Limb (tissue), 2 donors: ENCODE measurements around the gene GTF2A2.

ENCODE experiments used
- DNase-seq, 2 donors: peaks; one replicate each; pipeline ENCODE4 v3.0.0-alpha.2; 2016; ENCODE audit errors: extremely low spot score in 2 of 2

Gene GTF2A2

DNA sequence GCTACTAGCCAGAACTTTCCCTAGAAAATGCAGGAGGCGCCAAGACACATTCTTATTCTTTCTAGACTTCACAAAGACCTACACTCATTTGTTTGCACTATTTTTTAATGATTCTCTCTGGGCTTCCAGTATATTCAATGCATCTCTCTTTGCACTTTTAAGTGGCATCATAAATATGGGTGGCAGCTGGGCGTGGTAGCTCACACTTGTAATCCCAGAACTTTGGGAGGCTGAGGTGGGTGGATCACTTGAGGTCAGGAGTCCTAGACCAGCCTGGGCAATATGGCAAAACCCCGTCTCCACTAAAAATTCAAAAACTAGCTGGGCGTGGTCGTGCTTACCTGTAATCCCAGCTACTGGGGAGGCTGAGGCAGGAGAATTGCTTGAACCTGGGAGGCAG, 51.3 kb downstream of the GTF2A2 start:
- no peak for DNase-seq

- DNase-seq, result no peak
Measured at GRCh38 chr15:59598461-59598860, 58.9 kb downstream of the GTF2A2 start.

DNA sequence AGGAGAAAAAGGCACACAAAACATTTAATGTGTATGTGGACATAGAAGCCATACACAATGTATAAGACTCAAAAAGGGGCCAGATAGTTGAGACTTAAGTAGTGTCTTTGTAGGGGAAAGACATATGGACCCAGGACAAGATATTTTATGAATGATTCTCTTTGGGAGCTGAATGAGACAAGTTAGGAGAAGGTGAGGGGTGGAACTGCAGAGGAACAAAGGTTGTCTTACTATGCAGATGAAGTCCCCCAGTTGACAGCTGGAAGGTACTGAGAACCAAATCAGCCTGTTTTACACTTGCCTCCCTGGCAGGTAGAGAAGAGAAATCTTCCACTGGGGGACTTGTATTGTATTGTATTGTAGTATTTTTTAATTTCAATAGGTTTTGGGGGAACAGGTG, 60.7 kb downstream of the GTF2A2 start:
- no peak for DNase-seq

GRCh38 chr15:59595434-59595915, 61.8 kb downstream of the GTF2A2 start:
- no peak for DNase-seq

- DNase-seq, result no peak
Measured at GRCh38 chr15:59594991-59595390, 62.3 kb downstream of the GTF2A2 start.

- DNase-seq, result no peak
Measured at GRCh38 chr15:59594493-59594942, 62.8 kb downstream of the GTF2A2 start.

DNA sequence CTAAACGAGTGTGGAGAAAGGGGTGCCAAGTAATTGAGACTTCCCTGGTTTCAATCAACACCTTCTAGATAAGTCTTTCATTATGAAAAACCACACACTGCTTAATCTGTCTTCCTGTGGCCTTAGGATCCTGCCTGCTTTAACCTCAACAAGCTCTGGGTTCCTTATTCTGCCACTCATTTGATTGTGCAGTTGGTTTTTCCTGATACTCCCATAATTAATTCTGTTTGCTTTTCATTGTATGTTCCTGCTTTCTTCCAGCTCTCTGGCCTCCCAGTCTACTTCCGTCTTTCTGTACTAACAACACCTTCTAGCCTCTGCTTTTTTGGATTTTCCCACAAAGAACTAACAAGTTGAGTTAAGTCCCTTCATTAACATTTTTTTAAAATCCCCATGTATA, 66.0 kb downstream of the GTF2A2 start:
- DNase-seq, result no peak

DNA sequence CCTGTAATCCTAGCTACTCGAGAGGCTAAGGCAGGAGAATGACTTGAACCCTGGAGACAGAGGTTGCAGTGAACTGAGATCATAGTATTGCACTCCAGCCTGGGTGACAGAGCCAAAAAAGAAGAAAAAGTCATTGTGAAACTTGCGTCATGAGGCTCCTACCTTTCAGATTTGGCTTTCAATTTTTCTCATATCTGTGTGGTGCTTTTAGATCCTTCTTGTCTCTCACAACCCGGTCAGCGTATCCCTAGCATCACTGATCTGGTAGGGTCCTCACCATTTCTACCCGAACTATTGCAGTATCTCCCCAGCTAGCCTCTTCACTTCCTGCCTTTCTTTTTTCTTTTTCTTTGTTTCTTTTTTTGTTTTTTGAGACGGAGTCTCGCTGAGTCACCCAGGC, 67.3 kb downstream of the GTF2A2 start:
- no peak for DNase-seq
